A673 (cell line): Measurements from ENCODE around the gene ZNRF2. TPM values are rescaled to one million over a fixed set of nuclear protein-coding genes. Genes with fewer than 3 reads are reported as not detected.
"Not testable (repeated sequence)": the region's sequence is repeated elsewhere in the genome, so short reads cannot be mapped to it uniquely, and the experiment has no call there.

Source experiments
- BruUV-seq: library from RNA; stranded (reverse); fragments of 400-500 nt; replicated peaks from 2 replicates; lab custom pipeline; 2021; lab: Mats Ljungman, UMichigan
- CTCF ChIA-PET: fragments of 300-600 bp; sonication (Branson Sonifier 250); formaldehyde crosslinking; loops from one replicate; lab custom pipeline; 2022; ENCODE audit warnings: antibody characterized with exemption; lab: Charles Lee
- POLR2A ChIA-PET: fragments of 300-600 bp; sonication (Branson Sonifier 250); formaldehyde crosslinking; loops from one replicate; lab custom pipeline; 2022; ENCODE audit warnings: antibody characterized with exemption; ENCODE audit not compliant: low non-redundant PET; lab: Charles Lee
- DNase-seq: peaks from one replicate; pipeline ENCODE4 v3.0.0-alpha.2; 2015; ENCODE audit warnings: low spot score
- H3K27ac ChIP-seq: fragments of 200-600 bp; sonication (generic); 2 replicates; pipeline ENCODE4 v1.5.1; 2016; ENCODE audit warnings: mixed run types, low read depth, mild to moderate bottlenecking, mixed read lengths, antibody characterized with exemption, low read length; ENCODE audit not compliant: poor library complexity, severe bottlenecking
- H3K27me3 ChIP-seq: fragments of 200-600 bp; sonication (generic); replicated peaks from 2 replicates; pipeline ENCODE4 v1.6.1; 2017; ENCODE audit warnings: mixed run types, low read depth, mild to moderate bottlenecking, mixed read lengths, antibody characterized with exemption, low read length; ENCODE audit not compliant: insufficient read depth, poor library complexity
- H3K36me3 ChIP-seq: fragments of 200-600 bp; sonication (generic); 2 replicates; pipeline ENCODE4 v1.6.1; 2016; ENCODE audit warnings: mixed run types, mild to moderate bottlenecking, mixed read lengths, antibody characterized with exemption, low read length; ENCODE audit not compliant: insufficient read depth, poor library complexity, severe bottlenecking
- H3K4me1 ChIP-seq: fragments of 200-600 bp; sonication (generic); 2 replicates; pipeline ENCODE4 v1.6.1; 2017; ENCODE audit warnings: mixed run types, mild to moderate bottlenecking, mixed read lengths, antibody characterized with exemption, low read length; ENCODE audit not compliant: insufficient read depth, poor library complexity, severe bottlenecking
- H3K4me3 ChIP-seq: fragments of 200-600 bp; sonication (generic); 2 replicates; pipeline ENCODE4 v1.5.1; 2016; ENCODE audit warnings: low read depth, mixed run types, mild to moderate bottlenecking, mixed read lengths, low read length; ENCODE audit not compliant: poor library complexity, severe bottlenecking
- H3K9me3 ChIP-seq: fragments of 200-600 bp; sonication (generic); 2 replicates; pipeline ENCODE4 v1.6.1; 2016; ENCODE audit warnings: mixed run types, low read depth, mild to moderate bottlenecking, mixed read lengths, antibody characterized with exemption, low read length; ENCODE audit not compliant: poor library complexity, severe bottlenecking
- CTCF ChIP-seq: fragments of 300-800, 200-600 bp; sonication (generic); conservative IDR thresholded peaks from 2 replicates; pipeline ENCODE4 v1.5.1; 2017; ENCODE audit warnings: low read depth, mild to moderate bottlenecking, antibody characterized with exemption, low read length, moderate library complexity, mixed read lengths
- EZH2 ChIP-seq: fragments of 200-600 bp; sonication (generic); IDR thresholded peaks from 2 replicates; pipeline ENCODE4 v1.6.1; 2017; ENCODE audit warnings: borderline replicate concordance, low read depth, mild to moderate bottlenecking, mixed read lengths, antibody characterized with exemption, low read length; ENCODE audit not compliant: poor library complexity, severe bottlenecking
- intact Hi-C: fragments of 100-400 bp; cut with micrococcal nuclease; formaldehyde crosslinking; loops from one replicate; pipeline ENCODE4 v1.10.0; 2022; ENCODE audit not compliant: unreplicated experiment
- total RNA-seq: library from RNA; stranded (reverse); gene quantifications from 2 replicates; pipeline ENCODE4 v1.2.3, GENCODE V29; 2021

The ZNRF2 gene
- total RNA-seq, 1 experiment from 2014 or later = 8.1 TPM

- Histone ChIP-seq H3K36me3 (no peaks in the 10 kb centered on the region), H3K27me3 (no peaks in the 10 kb centered on the region), H3K4me3 (no peak overlapping the region), H3K9me3 (no peaks in the 10 kb centered on the region), H3K4me1 (no peaks in the 10 kb centered on the region), H3K27ac (no peak overlapping the region)
- BruUV-seq = no TSS peak
- ChIA-PET POLR2A (no interaction called here), CTCF (no interaction called here)
- DNase-seq = no peak
- TF ChIP-seq EZH2 = no peak
- no peak for TF ChIP-seq CTCF
- intact Hi-C loops = no loop called here
Measured at GRCh38 chr7:30379741-30380140, 95.3 kb downstream of the ZNRF2 start.

- Histone ChIP-seq H3K27ac (no peak overlapping the region), H3K27me3 (no peaks in the 10 kb centered on the region), H3K4me3 (no peak overlapping the region), H3K36me3 (no peaks in the 10 kb centered on the region), H3K4me1 (no peaks in the 10 kb centered on the region), H3K9me3 (no peaks in the 10 kb centered on the region)
- BruUV-seq = no TSS peak
- ChIA-PET CTCF (no interaction called here), POLR2A (no interaction called here)
- intact Hi-C loops = no loop called here
- no peak for DNase-seq
- TF ChIP-seq EZH2 (no peak), CTCF (no peak)
Measured at GRCh38 chr7:30380294-30380693, 95.9 kb downstream of the ZNRF2 start.

GRCh38 chr7:30380824-30381223 lies 96.4 kb downstream of the ZNRF2 start:
- H3K27ac ChIP-seq, H3K9me3 ChIP-seq, intact Hi-C loops, H3K27me3 ChIP-seq, POLR2A ChIA-PET, H3K4me3 ChIP-seq, BruUV-seq, DNase-seq, H3K36me3 ChIP-seq, H3K4me1 ChIP-seq, CTCF ChIA-PET: not testable (repeated sequence)

- Histone ChIP-seq H3K27me3 (no peaks in the 10 kb centered on the region), H3K36me3 (no peaks in the 10 kb centered on the region), H3K27ac (no peak overlapping the region), H3K4me1 (no peaks in the 10 kb centered on the region), H3K9me3 (no peaks in the 10 kb centered on the region), H3K4me3 (no peak overlapping the region)
- intact Hi-C loops = no loop called here
- ChIA-PET POLR2A (no interaction called here), CTCF (no interaction called here)
- TF ChIP-seq CTCF = no peak
- no peak for TF ChIP-seq EZH2
- BruUV-seq = no TSS peak
- no peak for DNase-seq
Measured at GRCh38 chr7:30382607-30383006, 98.2 kb downstream of the ZNRF2 start.
